IPS DF 6.9 (cell line): ENCODE results near the gene TRIM14.

ENCODE experiments used
- DNase-seq: peaks from one replicate; pipeline ENCODE4 v3.0.0-alpha.2; 2013; ENCODE audit warnings: low read depth, low spot score
- H3K27ac ChIP-seq: one replicate; pipeline ENCODE4 v1.5.1; 2013; ENCODE audit warnings: low read length, control low read depth
- H3K27me3 ChIP-seq: 2 replicates; pipeline ENCODE4 v1.6.1; 2013; ENCODE audit warnings: mild to moderate bottlenecking, low read length; ENCODE audit not compliant: control insufficient read depth, insufficient read depth
- H3K36me3 ChIP-seq: 2 replicates; pipeline ENCODE4 v1.6.1; 2013; ENCODE audit warnings: low read length; ENCODE audit not compliant: control insufficient read depth, insufficient read depth
- H3K4me1 ChIP-seq: 2 replicates; pipeline ENCODE4 v1.6.1; 2013; ENCODE audit warnings: low read length; ENCODE audit not compliant: control insufficient read depth, insufficient read depth
- H3K4me3 ChIP-seq: 2 replicates; pipeline ENCODE4 v1.5.1; 2013; ENCODE audit warnings: mild to moderate bottlenecking, low read length
- H3K9me3 ChIP-seq: 2 replicates; pipeline ENCODE4 v1.6.1; 2013; ENCODE audit warnings: low read length, inconsistent platforms; ENCODE audit not compliant: control insufficient read depth, insufficient read depth
- WGBS: extraction: QIAGEN DNeasy Blood & Tissue Kit; methylation state at CpG from one replicate; pipeline ENCODE4 v1.1.7; 2013; ENCODE audit warnings: mixed read lengths, missing lambda C conversion rate; ENCODE audit not compliant: insufficient read length, insufficient coverage; 5-methylcytosine and 5-hydroxymethylcytosine counted together

The TRIM14 gene

GRCh38 chr9:98109052-98109451 lies 10.0 kb downstream of the TRIM14 start:
- H3K9me3 ChIP-seq: no peaks in the 10 kb centered on the region
- no peaks in the 10 kb centered on the region for H3K36me3 ChIP-seq
- WGBS: no CpG with 5 or more reads among the region's 3 CpGs
- no peaks in the 10 kb centered on the region for H3K27me3 ChIP-seq
- H3K27ac ChIP-seq: no peak overlapping the region
- H3K4me3 ChIP-seq: no peak overlapping the region
- no peak for DNase-seq
- H3K4me1 ChIP-seq: no peaks in the 10 kb centered on the region

GRCh38 chr9:98108531-98109031 lies 10.4 kb downstream of the TRIM14 start:
- no peak for DNase-seq
- no CpG with 5 or more reads among the region's 5 CpGs for WGBS
- no peak overlapping the region for H3K4me3 ChIP-seq

DNA sequence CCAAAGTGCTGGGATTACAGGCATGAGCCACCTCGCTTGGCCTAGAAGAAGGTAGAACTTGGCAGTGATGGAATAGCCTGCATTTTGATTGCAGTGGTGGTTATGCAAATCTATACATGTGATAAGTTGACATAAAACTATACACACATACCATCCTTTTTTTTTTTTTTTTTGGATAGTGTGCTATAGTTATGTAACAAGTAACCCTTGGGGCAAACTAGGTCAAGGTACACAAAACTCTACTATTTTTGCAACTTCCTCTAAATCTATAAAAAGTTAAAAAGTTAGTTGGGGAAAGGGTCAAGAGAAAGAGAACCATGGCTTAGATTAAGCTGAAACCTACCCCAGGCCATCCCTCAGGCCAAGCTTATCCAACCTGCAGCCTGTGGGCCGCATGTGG lies 11.1 kb downstream of the TRIM14 start:
- H3K27ac ChIP-seq: no peak overlapping the region

More at GRCh38 chr9:98108531-98109031, 10.4 kb downstream of the TRIM14 start:
- Histone ChIP-seq H3K36me3 (no peaks in the 10 kb centered on the region), H3K27ac (no peak overlapping the region), H3K27me3 (no peaks in the 10 kb centered on the region), H3K4me1 (no peaks in the 10 kb centered on the region), H3K9me3 (no peaks in the 10 kb centered on the region)

GRCh38 chr9:98105006-98105405 lies 14.0 kb downstream of the TRIM14 start:
- Histone ChIP-seq H3K9me3 (no peaks in the 10 kb centered on the region), H3K4me1 (no peaks in the 10 kb centered on the region), H3K4me3 (no peak overlapping the region), H3K36me3 (no peaks in the 10 kb centered on the region), H3K27ac (no peak overlapping the region), H3K27me3 (no peaks in the 10 kb centered on the region)
- no peak for DNase-seq
- no CpG with 5 or more reads among the region's 7 CpGs for WGBS

More for the DNA sequence above, 11.1 kb downstream of the TRIM14 start:
- DNase-seq: no peak
- H3K36me3 ChIP-seq: no peaks in the 10 kb centered on the region
- no peaks in the 10 kb centered on the region for H3K27me3 ChIP-seq
- WGBS: no CpG with 5 or more reads among the region's 2 CpGs
- no peaks in the 10 kb centered on the region for H3K9me3 ChIP-seq
- no peak overlapping the region for H3K4me3 ChIP-seq
- no peaks in the 10 kb centered on the region for H3K4me1 ChIP-seq

DNA sequence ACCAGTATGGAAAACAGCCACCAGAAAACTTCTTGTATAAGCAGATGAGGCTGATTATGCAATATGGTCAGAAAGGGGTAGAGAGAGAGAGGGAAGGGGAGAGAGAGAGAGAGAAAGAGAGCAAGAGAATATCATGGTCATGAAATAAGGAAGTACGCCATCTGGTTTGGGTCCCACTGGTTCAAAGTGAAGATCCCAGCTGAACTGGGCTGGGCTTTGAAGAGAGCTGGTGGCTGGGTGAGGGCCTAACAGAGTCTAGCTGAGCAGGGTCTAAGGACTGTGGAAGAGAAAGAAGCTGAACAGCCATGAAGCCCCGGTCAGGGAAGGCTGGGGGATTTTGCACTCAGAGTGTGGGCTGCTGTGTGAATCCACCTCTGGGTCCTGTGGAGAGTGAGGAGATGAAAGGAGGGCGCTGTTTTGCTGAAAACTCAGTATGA lies 14.6 kb downstream of the TRIM14 start:
- no peaks in the 10 kb centered on the region for H3K9me3 ChIP-seq
- H3K4me3 ChIP-seq: no peak overlapping the region
- no CpG with 5 or more reads among the region's 3 CpGs for WGBS
- no peaks in the 10 kb centered on the region for H3K4me1 ChIP-seq
- no peaks in the 10 kb centered on the region for H3K27me3 ChIP-seq
- no peak overlapping the region for H3K27ac ChIP-seq
- DNase-seq: no peak
- no peaks in the 10 kb centered on the region for H3K36me3 ChIP-seq

- no CpG with 5 or more reads among the region's 6 CpGs for WGBS
- Histone ChIP-seq H3K27ac (no peak overlapping the region), H3K9me3 (no peaks in the 10 kb centered on the region), H3K27me3 (no peaks in the 10 kb centered on the region), H3K4me3 (no peak overlapping the region), H3K4me1 (no peaks in the 10 kb centered on the region), H3K36me3 (no peaks in the 10 kb centered on the region)
- DNase-seq: no peak
Measured at GRCh38 chr9:98101868-98102273, 17.2 kb downstream of the TRIM14 start.

GRCh38 chr9:98101416-98101815 lies 17.6 kb downstream of the TRIM14 start:
- Histone ChIP-seq H3K9me3 (no peaks in the 10 kb centered on the region), H3K36me3 (no peaks in the 10 kb centered on the region), H3K27me3 (no peaks in the 10 kb centered on the region), H3K4me1 (no peaks in the 10 kb centered on the region), H3K27ac (no peak overlapping the region), H3K4me3 (no peak overlapping the region)
- WGBS: no CpG with 5 or more reads among the region's 7 CpGs
- no peak for DNase-seq

GRCh38 chr9:98100456-98100855 lies 18.6 kb downstream of the TRIM14 start:
- no peaks in the 10 kb centered on the region for H3K9me3 ChIP-seq
- no peaks in the 10 kb centered on the region for H3K27me3 ChIP-seq
- H3K4me1 ChIP-seq: no peaks in the 10 kb centered on the region
- H3K36me3 ChIP-seq: no peaks in the 10 kb centered on the region
- H3K4me3 ChIP-seq: no peak overlapping the region
- DNase-seq: no peak
- no peak overlapping the region for H3K27ac ChIP-seq

GRCh38 chr9:98099898-98100297 lies 19.1 kb downstream of the TRIM14 start:
- no peak for DNase-seq
- WGBS: no CpG with 5 or more reads among the region's 5 CpGs
- Histone ChIP-seq H3K27ac (no peak overlapping the region), H3K9me3 (no peaks in the 10 kb centered on the region), H3K4me1 (no peaks in the 10 kb centered on the region), H3K36me3 (no peaks in the 10 kb centered on the region), H3K4me3 (no peak overlapping the region), H3K27me3 (no peaks in the 10 kb centered on the region)

DNA sequence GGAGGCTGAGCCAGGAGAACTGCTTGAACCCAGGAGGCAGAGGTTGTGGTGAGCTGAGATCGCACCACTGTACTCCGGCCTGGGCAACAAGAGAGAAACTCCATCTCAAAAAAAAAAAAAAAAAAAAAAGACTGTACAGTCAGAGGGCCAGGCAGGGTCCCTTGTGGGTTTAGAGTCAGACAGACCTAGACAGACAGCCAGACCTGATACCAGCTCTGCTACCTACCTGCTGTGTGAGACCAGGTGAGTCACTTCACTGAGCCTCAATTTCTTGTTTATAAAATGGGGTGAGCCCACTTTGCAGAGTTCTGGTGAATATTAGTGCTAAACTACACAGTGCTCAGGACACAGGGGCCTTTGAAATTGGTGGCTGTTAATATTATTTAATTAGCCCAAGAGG lies 19.7 kb downstream of the TRIM14 start:
- Histone ChIP-seq H3K27me3 (no peaks in the 10 kb centered on the region), H3K27ac (no peak overlapping the region), H3K4me3 (no peak overlapping the region), H3K36me3 (no peaks in the 10 kb centered on the region), H3K9me3 (no peaks in the 10 kb centered on the region), H3K4me1 (no peaks in the 10 kb centered on the region)
- no CpG with 5 or more reads among the region's 2 CpGs for WGBS
- no peak for DNase-seq

DNA sequence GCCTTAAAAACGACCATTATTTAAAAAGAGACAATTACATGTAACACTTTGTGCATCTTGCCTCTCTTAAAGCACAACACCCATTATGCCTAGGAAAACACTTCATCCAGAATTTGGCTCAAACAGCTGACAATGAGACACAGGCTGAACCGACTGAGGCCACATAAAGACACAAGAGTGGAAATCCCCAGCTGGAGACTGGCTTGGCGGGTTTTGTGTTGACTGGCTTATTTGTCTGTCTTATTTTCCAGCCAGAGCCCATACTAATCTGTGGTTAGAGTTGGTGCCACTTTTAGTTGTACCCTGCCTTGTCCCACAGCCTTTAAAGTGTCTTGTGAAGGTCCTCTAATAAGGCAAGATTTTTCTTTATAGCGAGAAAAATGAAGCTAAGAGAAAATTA lies 21.2 kb downstream of the TRIM14 start:
- Histone ChIP-seq H3K27ac (no peak overlapping the region), H3K4me3 (no peak overlapping the region), H3K27me3 (no peaks in the 10 kb centered on the region), H3K4me1 (no peaks in the 10 kb centered on the region), H3K9me3 (no peaks in the 10 kb centered on the region), H3K36me3 (no peaks in the 10 kb centered on the region)
- no peak for DNase-seq
- no CpG with 5 or more reads among the region's 4 CpGs for WGBS
